ENCODE measurements around the gene DOCK3. TPM values are rescaled to one million over a fixed set of nuclear protein-coding genes. Genes with fewer than 3 reads are reported as not detected.
"Not testable (repeated sequence)": the region's sequence is repeated elsewhere in the genome, so short reads cannot be mapped to it uniquely, and the experiment has no call there.

The DOCK3 gene
- total RNA-seq, 1 donor from 2014 or later, result 0.52 TPM

DNA sequence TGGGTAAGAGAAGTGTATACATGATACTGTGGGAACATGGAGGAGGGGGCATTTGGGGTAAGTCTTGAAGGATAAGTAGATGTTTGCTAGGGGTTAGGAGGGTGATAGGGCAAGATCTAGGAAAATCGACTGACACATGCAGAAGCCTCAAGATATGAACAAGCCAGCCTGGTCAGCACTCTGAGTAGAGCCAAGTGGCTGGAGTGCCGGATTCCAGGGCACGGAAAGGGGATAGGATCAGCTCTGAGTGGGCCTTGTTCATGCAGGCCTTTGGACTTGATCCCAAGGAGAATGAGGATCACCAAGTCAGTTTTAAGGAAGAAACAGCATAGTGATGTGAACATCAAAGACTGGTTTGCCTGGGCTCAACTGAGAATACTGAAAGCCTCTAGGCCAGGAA is 686.1 kb downstream of the DOCK3 start:
- H3K9me3 ChIP-seq (ENCODE audit: control insufficient read depth in 3 of 3, low read length in 3 of 3), result no peaks in the 10 kb centered on the region
- no peak overlapping the region for H3K9ac ChIP-seq (ENCODE audit: low read depth in 1 of 3, low read length in 3 of 3)
- H3K36me3 ChIP-seq (ENCODE audit: control insufficient read depth in 3 of 3, insufficient read depth in 3 of 3, low read length in 3 of 3), result peaks cover 0 to 2% (median 0%) of the 10 kb centered on the region in 3 donors
- no peak overlapping the region for H3K27ac ChIP-seq (ENCODE audit: low read depth, low read length)
- no peaks in the 10 kb centered on the region for H3K27me3 ChIP-seq (ENCODE audit: control insufficient read depth in 3 of 3, insufficient read depth in 3 of 3, low read length in 3 of 3)
- H3K4me1 ChIP-seq (ENCODE audit: control insufficient read depth in 3 of 3, insufficient read depth in 3 of 3, low read length in 3 of 3), result no peaks in the 10 kb centered on the region
- H3K4me3 ChIP-seq (ENCODE audit: low read length in 3 of 3), result no peak overlapping the region

DNA sequence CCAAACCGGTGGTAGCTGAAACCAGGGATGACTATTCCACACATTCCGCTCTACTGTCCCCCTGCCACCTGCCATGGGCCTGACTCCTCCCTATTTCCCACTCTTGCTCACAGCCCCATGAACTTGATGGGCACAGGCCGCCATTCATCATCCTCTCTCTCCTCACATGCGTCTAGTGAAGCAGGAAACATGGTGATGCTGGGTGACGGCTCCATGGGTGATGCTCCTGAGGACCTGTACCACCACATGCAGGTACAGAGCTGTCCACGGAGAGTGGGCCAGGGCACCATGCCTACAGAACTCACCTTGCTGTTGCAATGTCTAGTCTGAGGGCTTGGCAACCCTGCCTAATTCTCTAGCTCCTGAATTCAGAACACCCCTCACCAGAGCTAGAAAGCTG is 687.0 kb downstream of the DOCK3 start:
- H3K27ac ChIP-seq (ENCODE audit: low read depth, low read length), result no peak overlapping the region
- no peaks in the 10 kb centered on the region for H3K27me3 ChIP-seq (ENCODE audit: control insufficient read depth in 3 of 3, insufficient read depth in 3 of 3, low read length in 3 of 3)
- no peak overlapping the region for H3K9ac ChIP-seq (ENCODE audit: low read depth in 1 of 3, low read length in 3 of 3)
- H3K9me3 ChIP-seq (ENCODE audit: control insufficient read depth in 3 of 3, low read length in 3 of 3), result no peaks in the 10 kb centered on the region
- no peak overlapping the region for H3K4me3 ChIP-seq (ENCODE audit: low read length in 3 of 3)
- no peaks in the 10 kb centered on the region for H3K4me1 ChIP-seq (ENCODE audit: control insufficient read depth in 3 of 3, insufficient read depth in 3 of 3, low read length in 3 of 3)
- H3K36me3 ChIP-seq (ENCODE audit: control insufficient read depth in 3 of 3, insufficient read depth in 3 of 3, low read length in 3 of 3), result peaks cover 0 to 2% (median 0%) of the 10 kb centered on the region in 3 donors

DNA sequence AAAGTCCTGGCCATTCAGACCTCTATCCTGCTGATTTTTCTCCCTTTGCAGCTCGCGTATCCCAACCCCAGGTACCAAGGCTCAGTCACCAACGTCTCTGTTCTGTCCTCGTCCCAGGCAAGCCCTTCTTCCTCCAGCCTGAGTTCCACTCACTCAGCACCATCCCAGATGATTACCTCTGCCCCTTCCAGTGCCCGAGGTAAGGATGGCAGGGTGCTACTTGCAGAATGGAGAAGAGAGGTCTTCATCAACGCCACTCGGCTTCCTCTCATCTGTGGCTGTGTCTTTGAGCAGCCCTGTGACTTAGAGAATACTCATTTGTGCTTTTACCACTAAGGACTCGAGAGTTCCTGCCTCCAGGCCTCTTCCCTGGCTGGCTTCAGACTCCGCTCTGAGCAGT is 687.7 kb downstream of the DOCK3 start:
- peaks cover 0 to 2% (median 0%) of the 10 kb centered on the region in 3 donors for H3K36me3 ChIP-seq (ENCODE audit: control insufficient read depth in 3 of 3, insufficient read depth in 3 of 3, low read length in 3 of 3)
- no peaks in the 10 kb centered on the region for H3K4me1 ChIP-seq (ENCODE audit: control insufficient read depth in 3 of 3, insufficient read depth in 3 of 3, low read length in 3 of 3)
- no peaks in the 10 kb centered on the region for H3K9me3 ChIP-seq (ENCODE audit: control insufficient read depth in 3 of 3, low read length in 3 of 3)
- no peaks in the 10 kb centered on the region for H3K27me3 ChIP-seq (ENCODE audit: control insufficient read depth in 3 of 3, insufficient read depth in 3 of 3, low read length in 3 of 3)
- no peak overlapping the region for H3K4me3 ChIP-seq (ENCODE audit: low read length in 3 of 3)
- no peak overlapping the region for H3K9ac ChIP-seq (ENCODE audit: low read depth in 1 of 3, low read length in 3 of 3)
- no peak overlapping the region for H3K27ac ChIP-seq (ENCODE audit: low read depth, low read length)

DNA sequence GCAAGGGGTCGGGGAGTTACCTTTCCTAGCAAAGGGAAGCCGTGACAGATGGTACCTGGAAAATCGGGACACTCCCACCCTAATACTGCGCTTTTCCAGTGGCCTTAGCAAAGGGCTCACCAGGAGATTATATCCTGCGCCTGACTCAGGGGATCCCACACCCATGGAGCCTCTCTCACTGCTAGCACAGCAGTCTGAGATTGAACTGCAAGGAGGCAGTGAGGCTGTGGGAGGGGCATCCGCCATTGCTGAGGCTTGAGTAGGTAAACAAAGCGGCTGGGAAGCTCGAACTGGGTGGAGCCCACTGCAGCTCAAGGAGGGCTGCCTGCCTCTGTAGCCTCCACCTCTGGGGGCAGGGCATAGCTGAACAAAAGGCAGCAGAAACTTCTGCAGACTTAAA is 693.5 kb downstream of the DOCK3 start:
- H3K9ac ChIP-seq (ENCODE audit: low read depth in 1 of 3, low read length in 3 of 3); H3K4me3 ChIP-seq (ENCODE audit: low read length in 3 of 3); H3K4me1 ChIP-seq (ENCODE audit: control insufficient read depth in 3 of 3, insufficient read depth in 3 of 3, low read length in 3 of 3); H3K36me3 ChIP-seq (ENCODE audit: control insufficient read depth in 3 of 3, insufficient read depth in 3 of 3, low read length in 3 of 3); H3K27me3 ChIP-seq (ENCODE audit: control insufficient read depth in 3 of 3, insufficient read depth in 3 of 3, low read length in 3 of 3); H3K9me3 ChIP-seq (ENCODE audit: control insufficient read depth in 3 of 3, low read length in 3 of 3); H3K27ac ChIP-seq (ENCODE audit: low read depth, low read length): not testable (repeated sequence)

DNA sequence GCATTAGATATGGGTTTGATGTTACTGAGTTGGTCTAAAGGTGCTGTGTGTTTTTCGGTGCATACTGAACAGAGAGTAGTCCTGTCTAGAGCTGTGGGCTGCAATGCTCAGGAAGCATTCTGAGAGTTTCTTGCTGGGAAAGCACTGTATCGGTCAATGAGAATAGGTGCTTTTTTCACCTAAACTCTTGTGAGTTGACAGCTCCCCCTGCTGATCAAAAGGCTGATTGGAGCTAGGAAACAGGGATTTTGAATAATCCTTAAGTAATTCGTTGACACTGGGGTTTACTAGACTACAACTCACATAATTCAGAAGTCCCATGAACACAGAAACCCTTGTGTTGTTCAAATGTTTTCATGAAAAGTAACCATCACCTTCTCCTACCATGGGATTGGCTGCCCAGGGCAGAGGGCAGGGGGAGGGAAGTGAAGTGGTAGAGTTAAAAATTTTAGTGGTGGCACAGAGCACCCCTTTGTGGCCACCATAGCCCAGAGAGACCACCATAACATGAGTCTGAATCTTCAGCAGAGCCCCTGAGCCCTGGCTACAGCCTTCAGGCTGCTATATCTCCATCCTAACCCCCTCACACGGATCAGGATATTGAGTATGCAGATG is 697.3 kb downstream of the DOCK3 start:
- H3K4me3 ChIP-seq (ENCODE audit: low read length in 3 of 3), result no peak overlapping the region
- H3K4me1 ChIP-seq (ENCODE audit: control insufficient read depth in 3 of 3, insufficient read depth in 3 of 3, low read length in 3 of 3), result peaks cover 0 to 3% (median 0%) of the 10 kb centered on the region in 3 donors
- no peak overlapping the region for H3K27ac ChIP-seq (ENCODE audit: low read depth, low read length)
- H3K9ac ChIP-seq (ENCODE audit: low read depth in 1 of 3, low read length in 3 of 3), result no peak overlapping the region
- no peaks in the 10 kb centered on the region for H3K36me3 ChIP-seq (ENCODE audit: control insufficient read depth in 3 of 3, insufficient read depth in 3 of 3, low read length in 3 of 3)
- no peaks in the 10 kb centered on the region for H3K9me3 ChIP-seq (ENCODE audit: control insufficient read depth in 3 of 3, low read length in 3 of 3)
- peaks cover 0 to 3% (median 0%) of the 10 kb centered on the region in 3 donors for H3K27me3 ChIP-seq (ENCODE audit: control insufficient read depth in 3 of 3, insufficient read depth in 3 of 3, low read length in 3 of 3)

DNA sequence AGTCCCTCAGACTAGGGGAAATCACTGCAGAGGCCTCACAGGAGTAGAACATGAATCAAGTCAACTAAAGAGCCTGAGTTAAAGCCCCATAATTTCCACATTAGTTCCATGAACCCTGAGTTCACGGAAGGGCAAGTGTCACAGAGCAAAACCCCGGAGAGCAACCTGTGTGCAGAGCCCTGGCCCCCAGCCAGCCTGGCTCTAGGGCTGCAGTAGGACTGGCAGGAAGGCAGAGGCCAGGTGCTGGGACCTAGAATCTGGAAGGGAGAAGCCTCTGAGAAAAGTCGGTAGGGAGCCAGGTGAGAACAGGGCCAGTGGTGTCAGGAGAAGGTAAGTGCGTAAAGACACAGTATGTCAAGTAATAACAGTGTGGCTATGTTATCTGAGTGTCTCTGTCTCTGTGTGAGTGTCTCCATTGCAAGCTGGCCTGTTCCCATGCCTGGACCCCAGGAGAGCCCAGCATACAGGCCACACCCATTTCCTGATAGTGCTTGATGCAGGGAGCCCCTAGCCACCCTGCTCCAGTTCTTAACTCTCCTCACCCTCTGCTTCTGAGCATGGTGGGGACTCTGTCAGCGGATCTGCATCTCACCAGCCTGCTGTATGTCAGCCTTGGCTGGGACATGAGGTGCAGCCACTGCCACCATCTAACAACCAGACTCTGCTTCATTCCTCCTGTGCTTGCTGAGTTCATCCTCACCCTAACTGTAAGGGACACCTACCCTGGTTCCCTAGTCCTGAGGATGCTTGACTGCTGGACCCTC is 699.1 kb downstream of the DOCK3 start:
- H3K4me1 ChIP-seq (ENCODE audit: control insufficient read depth in 3 of 3, insufficient read depth in 3 of 3, low read length in 3 of 3), result peaks cover 0 to 3% (median 0%) of the 10 kb centered on the region in 3 donors
- H3K4me3 ChIP-seq (ENCODE audit: low read length in 3 of 3), result no peak overlapping the region
- H3K36me3 ChIP-seq (ENCODE audit: control insufficient read depth in 3 of 3, insufficient read depth in 3 of 3, low read length in 3 of 3), result no peaks in the 10 kb centered on the region
- no peaks in the 10 kb centered on the region for H3K9me3 ChIP-seq (ENCODE audit: control insufficient read depth in 3 of 3, low read length in 3 of 3)
- H3K9ac ChIP-seq (ENCODE audit: low read depth in 1 of 3, low read length in 3 of 3), result no peak overlapping the region
- H3K27ac ChIP-seq (ENCODE audit: low read depth, low read length), result no peak overlapping the region
- peaks cover 0 to 3% (median 0%) of the 10 kb centered on the region in 3 donors for H3K27me3 ChIP-seq (ENCODE audit: control insufficient read depth in 3 of 3, insufficient read depth in 3 of 3, low read length in 3 of 3)

DNA sequence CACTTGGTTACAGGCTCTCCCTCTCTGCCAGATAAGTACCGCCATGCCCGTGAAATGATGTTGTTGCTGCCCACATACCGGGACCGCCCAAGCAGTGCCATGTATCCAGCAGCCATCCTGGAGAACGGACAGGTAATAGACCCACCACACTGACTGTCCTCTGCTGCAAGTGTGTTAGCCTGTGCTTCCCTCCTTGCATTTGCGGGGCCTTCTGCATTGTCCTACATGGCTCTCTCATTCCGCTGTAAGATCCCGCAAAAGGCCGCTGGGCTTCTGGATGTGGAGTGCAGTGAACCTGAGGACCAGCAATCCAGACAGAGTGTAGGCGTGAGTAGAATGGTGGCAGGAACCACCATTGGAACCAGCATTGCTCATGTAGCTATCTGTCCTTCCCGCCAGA is 699.7 kb downstream of the DOCK3 start:
- H3K9me3 ChIP-seq (ENCODE audit: control insufficient read depth in 3 of 3, low read length in 3 of 3), result no peaks in the 10 kb centered on the region
- no peak overlapping the region for H3K27ac ChIP-seq (ENCODE audit: low read depth, low read length)
- H3K9ac ChIP-seq (ENCODE audit: low read depth in 1 of 3, low read length in 3 of 3), result no peak overlapping the region
- peaks cover 0 to 3% (median 0%) of the 10 kb centered on the region in 3 donors for H3K27me3 ChIP-seq (ENCODE audit: control insufficient read depth in 3 of 3, insufficient read depth in 3 of 3, low read length in 3 of 3)
- H3K36me3 ChIP-seq (ENCODE audit: control insufficient read depth in 3 of 3, insufficient read depth in 3 of 3, low read length in 3 of 3), result no peaks in the 10 kb centered on the region
- peaks cover 0 to 3% (median 0%) of the 10 kb centered on the region in 3 donors for H3K4me1 ChIP-seq (ENCODE audit: control insufficient read depth in 3 of 3, insufficient read depth in 3 of 3, low read length in 3 of 3)
- no peak overlapping the region for H3K4me3 ChIP-seq (ENCODE audit: low read length in 3 of 3)

DNA sequence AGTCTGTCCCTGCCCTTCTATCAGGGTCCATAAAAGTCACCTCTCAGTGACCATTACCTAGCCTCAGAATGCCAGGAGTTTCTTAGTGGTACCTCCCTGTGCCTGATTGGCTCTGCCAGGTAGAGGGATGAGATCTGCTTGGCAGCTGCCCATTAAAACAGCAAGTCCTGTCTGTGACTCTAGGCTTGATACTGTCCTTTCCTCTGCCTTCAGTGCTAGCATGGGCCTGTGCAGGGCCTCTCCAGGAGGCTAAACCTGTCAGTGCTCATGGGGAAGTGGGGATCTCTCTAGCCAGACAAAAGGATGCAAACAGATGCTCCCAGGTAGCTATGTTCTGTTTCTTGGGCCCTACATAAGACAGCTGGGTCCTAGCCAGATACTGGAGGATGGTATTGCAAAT is 700.4 kb downstream of the DOCK3 start:
- Histone ChIP-seq H3K36me3 (ENCODE audit: control insufficient read depth in 3 of 3, insufficient read depth in 3 of 3, low read length in 3 of 3) (no peaks in the 10 kb centered on the region), H3K9me3 (ENCODE audit: control insufficient read depth in 3 of 3, low read length in 3 of 3) (no peaks in the 10 kb centered on the region), H3K4me3 (ENCODE audit: low read length in 3 of 3) (no peak overlapping the region), H3K9ac (ENCODE audit: low read depth in 1 of 3, low read length in 3 of 3) (no peak overlapping the region), H3K27me3 (ENCODE audit: control insufficient read depth in 3 of 3, insufficient read depth in 3 of 3, low read length in 3 of 3) (peaks cover 0 to 3% (median 0%) of the 10 kb centered on the region in 3 donors), H3K27ac (ENCODE audit: low read depth, low read length) (no peak overlapping the region), H3K4me1 (ENCODE audit: control insufficient read depth in 3 of 3, insufficient read depth in 3 of 3, low read length in 3 of 3) (peaks cover 0 to 3% (median 0%) of the 10 kb centered on the region in 3 donors)

DNA sequence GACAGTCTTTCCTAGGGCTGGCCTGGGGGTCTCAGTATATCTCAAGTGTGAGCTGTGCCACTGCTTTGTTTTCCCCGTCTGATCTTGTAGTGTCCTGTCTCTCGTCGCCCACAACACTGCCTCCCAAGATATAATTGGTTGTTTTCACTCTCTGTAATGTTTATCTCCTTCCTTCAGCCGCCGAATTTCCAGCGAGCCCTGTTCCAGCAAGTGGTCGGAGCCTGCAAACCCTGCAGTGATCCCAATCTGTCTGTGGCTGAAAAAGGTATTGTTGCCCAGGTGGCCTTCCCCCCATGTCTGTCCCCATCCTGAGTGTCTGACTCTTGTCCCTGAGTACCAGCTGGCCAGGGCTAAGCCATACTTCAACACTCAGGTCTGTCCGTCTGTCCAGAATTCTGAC is 700.8 kb downstream of the DOCK3 start:
- Histone ChIP-seq H3K27ac (ENCODE audit: low read depth, low read length) (no peak overlapping the region), H3K27me3 (ENCODE audit: control insufficient read depth in 3 of 3, insufficient read depth in 3 of 3, low read length in 3 of 3) (peaks cover 0 to 3% (median 0%) of the 10 kb centered on the region in 3 donors), H3K9ac (ENCODE audit: low read depth in 1 of 3, low read length in 3 of 3) (no peak overlapping the region), H3K4me3 (ENCODE audit: low read length in 3 of 3) (no peak overlapping the region), H3K36me3 (ENCODE audit: control insufficient read depth in 3 of 3, insufficient read depth in 3 of 3, low read length in 3 of 3) (no peaks in the 10 kb centered on the region), H3K4me1 (ENCODE audit: control insufficient read depth in 3 of 3, insufficient read depth in 3 of 3, low read length in 3 of 3) (peaks cover 0 to 3% (median 0%) of the 10 kb centered on the region in 3 donors), H3K9me3 (ENCODE audit: control insufficient read depth in 3 of 3, low read length in 3 of 3) (no peaks in the 10 kb centered on the region)

DNA sequence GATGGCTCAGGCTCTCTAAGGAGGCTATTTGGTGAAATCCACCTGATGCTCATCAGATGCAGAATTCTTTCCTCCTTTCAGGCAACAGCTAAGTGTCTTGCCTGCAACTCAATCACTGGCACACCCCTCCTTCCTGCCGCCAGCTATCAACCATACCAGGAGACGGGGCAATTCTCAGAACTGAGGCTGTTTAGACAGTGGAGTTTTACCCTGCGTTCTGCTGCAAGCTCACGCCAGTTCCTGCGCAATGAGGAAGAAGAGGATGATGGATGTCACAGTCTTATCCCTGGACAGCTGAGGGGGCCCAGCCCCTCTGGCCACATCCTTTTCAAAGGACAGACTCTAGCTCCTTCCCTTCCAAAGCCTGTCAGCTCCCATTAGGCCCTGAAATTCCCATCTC is 703.3 kb downstream of the DOCK3 start:
- H3K4me3 ChIP-seq (ENCODE audit: low read length in 3 of 3), result no peak overlapping the region

More for the DNA sequence above, 703.3 kb downstream of the DOCK3 start:
- Histone ChIP-seq H3K4me1 (ENCODE audit: control insufficient read depth in 3 of 3, insufficient read depth in 3 of 3, low read length in 3 of 3) (peaks cover 0 to 2% (median 0%) of the 10 kb centered on the region in 3 donors), H3K9me3 (ENCODE audit: control insufficient read depth in 3 of 3, low read length in 3 of 3) (no peaks in the 10 kb centered on the region), H3K9ac (ENCODE audit: low read depth in 1 of 3, low read length in 3 of 3) (no peak overlapping the region), H3K27me3 (ENCODE audit: control insufficient read depth in 3 of 3, insufficient read depth in 3 of 3, low read length in 3 of 3) (peaks cover 0 to 3% (median 0%) of the 10 kb centered on the region in 3 donors), H3K27ac (ENCODE audit: low read depth, low read length) (no peak overlapping the region), H3K36me3 (ENCODE audit: control insufficient read depth in 3 of 3, insufficient read depth in 3 of 3, low read length in 3 of 3) (no peaks in the 10 kb centered on the region)
